A549 (cell line): ENCODE data around the gene KCTD5. TPM values are rescaled to one million over a fixed set of nuclear protein-coding genes. Genes with fewer than 3 reads are reported as not detected.

Experiments
- ATAC-seq, 2 experiments: fragments of 200-7000 bp in 1 of 2; fragments of >200 bp in 1 of 2; cut with Nextera tagmentation in 1 of 2; cut with Tn5 transposase in 1 of 2; 3 replicates each; pipeline versions ENCODE4 v1.8.0 to v1.9.1; 2018 to 2020; ENCODE audit warnings: mild to moderate bottlenecking in 1 of 2, moderate library complexity in 1 of 2
- CTCF ChIA-PET: fragments of 300-600 bp; sonication (Branson Sonifier 250); formaldehyde crosslinking; extraction: SDS; loops from one replicate; lab custom pipeline; 2021; ENCODE audit warnings: antibody characterized with exemption, inconsistent platforms; lab: Yijun Ruan, JAX
- POLR2A ChIA-PET: fragments of 350-600 bp; formaldehyde crosslinking; extraction: SDS; loops from one replicate; lab custom pipeline; 2021; ENCODE audit warnings: antibody characterized with exemption, inconsistent platforms; lab: Yijun Ruan, JAX
- DNase-seq, 2 experiments: peaks; one replicate each; pipeline versions ENCODE4 v3.0.0 to v3.0.0-alpha.2; 2011 to 2016; ENCODE audit warnings: low read depth in 1 of 2, low spot score in 1 of 2
- FAIRE-seq: peaks from 2 replicates; lab custom pipeline; 2011; peaks lifted over from hg19 to GRCh38; lab: Jason Lieb, UNC
- H3K27ac ChIP-seq, 2 experiments: fragments of >200 bp; sonication (Bioruptor Twin); formaldehyde crosslinking; 3 replicates each; pipeline ENCODE4 v1.5.1; 2016 to 2017
- H3K4me1 ChIP-seq: fragments of >200 bp; sonication (Bioruptor Twin); formaldehyde crosslinking; 3 replicates; pipeline ENCODE4 v1.6.1; 2016
- H3K4me2 ChIP-seq: fragments of >200 bp; sonication (Bioruptor Twin); formaldehyde crosslinking; 3 replicates; pipeline ENCODE4 v1.6.1; 2016
- H3K4me3 ChIP-seq: fragments of >200 bp; sonication (Bioruptor Twin); formaldehyde crosslinking; 3 replicates; pipeline ENCODE4 v1.5.1; 2016
- H3K9me3 ChIP-seq: fragments of >200 bp; sonication (Bioruptor Twin); formaldehyde crosslinking; 3 replicates; pipeline ENCODE4 v1.6.1; 2016
- BHLHE40 ChIP-seq: IDR thresholded peaks from 2 replicates; pipeline ENCODE4 v1.6.1; 2012; ENCODE audit warnings: low read depth, low read length, inconsistent platforms
- CBX2 ChIP-seq: fragments of 200-600 bp; sonication (generic); IDR thresholded peaks from 2 replicates; pipeline ENCODE4 v1.6.1; 2016; ENCODE audit warnings: low read depth, mild to moderate bottlenecking, borderline replicate concordance
- CBX8 ChIP-seq: fragments of 200-600 bp; sonication (generic); IDR thresholded peaks from 2 replicates; pipeline ENCODE4 v1.6.1; 2016
- CEBPB ChIP-seq, 2 experiments: fragments of >200 bp in 1 of 2; sonication (Bioruptor Twin) in 1 of 2; formaldehyde crosslinking in 1 of 2; IDR thresholded peaks; 2 replicates each; pipeline ENCODE4 v1.6.1; 2012 to 2016
- ESRRA ChIP-seq: fragments of 150-350 bp; IDR thresholded peaks from 2 replicates; pipeline ENCODE4 v1.6.1; 2014; ENCODE audit warnings: mild to moderate bottlenecking, low read length, borderline replicate concordance
- FOSB ChIP-seq: fragments of 250-450 bp; sonication (Bioruptor Pico); IDR thresholded peaks from 2 replicates; pipeline ENCODE4 v1.5.0; 2020; ENCODE audit warnings: mild to moderate bottlenecking, moderate library complexity
- GATA3 ChIP-seq: IDR thresholded peaks from 2 replicates; pipeline ENCODE4 v1.6.1; 2012; ENCODE audit warnings: borderline replicate concordance
- HOXA7 ChIP-seq: fragments of 250-450 bp; sonication (Bioruptor Pico); IDR thresholded peaks from 2 replicates; pipeline ENCODE4 v1.5.0; 2020; ENCODE audit warnings: mild to moderate bottlenecking, moderate library complexity
- KDM5A ChIP-seq: fragments of 200-600 bp; sonication (generic); IDR thresholded peaks from 2 replicates; pipeline ENCODE4 v1.6.1; 2016; ENCODE audit warnings: antibody characterized with exemption, mild to moderate bottlenecking
- MAFK ChIP-seq: fragments of 450-650 bp; IDR thresholded peaks from 2 replicates; pipeline ENCODE4 v1.6.1; 2014; ENCODE audit not compliant: partially characterized antibody
- MYC ChIP-seq: IDR thresholded peaks from 2 replicates; pipeline ENCODE4 v1.6.1; 2012; ENCODE audit warnings: mild to moderate bottlenecking, inconsistent platforms, low read length, improper control_type of control experiment, borderline replicate concordance
- NPAS2 ChIP-seq: fragments of 250-450 bp; sonication (Bioruptor Pico); IDR thresholded peaks from 2 replicates; pipeline ENCODE4 v1.8.0; 2022; ENCODE audit warnings: mild to moderate bottlenecking, moderate library complexity, borderline replicate concordance
- RCOR1 ChIP-seq: fragments of 150-350 bp; IDR thresholded peaks from 2 replicates; pipeline ENCODE4 v1.6.1; 2014; ENCODE audit warnings: antibody characterized with exemption, low read length, low read depth
- RNF2 ChIP-seq: fragments of 200-600 bp; sonication (generic); IDR thresholded peaks from 2 replicates; pipeline ENCODE4 v1.6.1; 2016; ENCODE audit warnings: low read depth, mild to moderate bottlenecking, antibody characterized with exemption, moderate library complexity, borderline replicate concordance
- SMC3 ChIP-seq: fragments of >200 bp; sonication (Bioruptor Twin); formaldehyde crosslinking; IDR thresholded peaks from 3 replicates; pipeline ENCODE4 v1.6.1; 2018; ENCODE audit warnings: inconsistent platforms
- TFCP2L1 ChIP-seq: fragments of 250-450 bp; sonication (Bioruptor Pico); IDR thresholded peaks from 2 replicates; pipeline ENCODE4 v1.5.0; 2021; ENCODE audit warnings: mild to moderate bottlenecking
- ZC3H11A ChIP-seq: fragments of 450-650 bp; IDR thresholded peaks from 2 replicates; pipeline ENCODE4 v1.6.1; 2014; ENCODE audit warnings: antibody characterized with exemption, mild to moderate bottlenecking
- ZFP36 ChIP-seq: fragments of 450-650 bp; IDR thresholded peaks from 2 replicates; pipeline ENCODE4 v1.6.1; 2014; ENCODE audit warnings: borderline replicate concordance; ENCODE audit not compliant: partially characterized antibody
- WGBS: methylation state at CpG from one replicate; pipeline ENCODE4 v1.1.6; 2017; ENCODE audit errors: missing lambda C conversion rate; 5-methylcytosine and 5-hydroxymethylcytosine counted together
- polyA plus RNA-seq, 4 experiments: library from polyadenylated mRNA; depleted of rRNA in 3 of 4; stranded (reverse); fragments of >200 nt; fragmentation: RNase III in 1 of 4; extraction: RNeasy Plus Mini Kit Qiagen cat#74134 plus additional on column Dnase treatment in 1 of 4; gene quantifications; 2 replicates in 3 of 4; 3 replicates in 1 of 4; pipeline ENCODE4 v1.2.3, GENCODE V29; 2011 to 2017
- TF ChIP-seq, protein P1 (sequence below): fragments of >200 bp; sonication (Bioruptor Twin); formaldehyde crosslinking; IDR thresholded peaks from 2 replicates; pipeline ENCODE4 v1.6.1; 2016
- TF ChIP-seq, protein P2 (sequence below): fragments of >200 bp; sonication (Bioruptor Twin); formaldehyde crosslinking; IDR thresholded peaks from 3 replicates; pipeline ENCODE4 v1.6.1; 2016

KCTD5 gene
- polyA plus RNA-seq, 2 of the 4 experiments (the other 2 are of a cell fraction), result 22.8 to 26.1 TPM

DNA sequence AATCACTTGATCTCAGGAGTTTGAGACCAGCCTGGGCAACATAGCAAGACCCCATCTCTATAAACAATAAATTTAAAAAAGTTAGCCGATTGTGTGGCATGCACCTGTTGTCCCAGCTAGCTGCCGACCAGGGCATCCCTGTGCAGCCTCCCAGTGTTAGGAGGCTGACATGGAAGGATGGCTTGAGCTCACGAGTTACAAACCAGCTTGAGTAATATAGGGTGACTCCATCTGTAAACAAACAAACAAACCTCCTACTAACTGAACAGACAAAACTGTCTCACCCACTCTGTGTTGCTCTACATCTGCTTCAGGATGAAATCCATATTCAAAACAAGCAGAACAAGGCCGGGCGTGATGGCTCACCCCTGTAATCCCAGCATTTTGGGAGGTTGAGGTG is 44.6 kb downstream of the KCTD5 start (continued):
- TF ChIP-seq SMC3, result no peak

DNA sequence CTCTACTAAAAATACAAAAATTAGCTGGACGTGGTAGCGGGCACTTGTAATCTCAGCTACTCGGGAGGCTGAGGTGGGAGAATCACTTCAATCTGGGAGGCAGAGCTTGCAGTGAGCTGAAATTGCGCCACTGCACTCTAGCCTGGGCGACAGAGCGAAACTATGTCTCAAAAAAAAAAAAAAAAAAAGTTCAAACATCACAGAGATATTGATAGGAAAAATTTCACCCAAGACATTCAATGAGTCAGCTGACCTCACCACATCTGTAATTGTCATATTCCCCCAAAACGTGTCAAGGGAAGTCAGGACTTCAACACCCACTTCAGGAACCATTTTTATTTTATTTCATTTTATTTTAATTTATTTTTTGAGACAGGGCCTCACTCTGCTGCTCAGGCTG is 45.7 kb downstream of the KCTD5 start:
- POLR2A ChIA-PET, result no interaction called here
- H3K4me3 ChIP-seq, result no peak overlapping the region
- TF ChIP-seq CBX8 (no peak), CEBPB (IDR thresholded peaks at IDR 0.05) (no peak), MYC (no peak), KDM5A (no peak), ESRRA (no peak)
- TF ChIP-seq, protein P1, sequence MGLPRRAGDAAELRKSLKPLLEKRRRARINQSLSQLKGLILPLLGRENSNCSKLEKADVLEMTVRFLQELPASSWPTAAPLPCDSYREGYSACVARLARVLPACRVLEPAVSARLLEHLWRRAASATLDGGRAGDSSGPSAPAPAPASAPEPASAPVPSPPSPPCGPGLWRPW, result no peak
- TF ChIP-seq, all 56 proteins: peak for 0
- peaks cover 4% of the 10 kb centered on the region; the same call in 2 of the 3 replicates for H3K4me1 ChIP-seq
- no peaks in the 10 kb centered on the region for H3K9me3 ChIP-seq
- no peak overlapping the region for H3K4me2 ChIP-seq
- WGBS, result 82% methylated on average over 7 of the region's 7 CpGs
- ATAC-seq (no peak), DNase-seq (no peak), FAIRE-seq (no peak)
- CTCF ChIA-PET, result interaction anchor here (1.1 kb wide), 1 partner anchor 9 kb away, joined by 3 read pairs; no protein-coding TSS in a partner anchor
- no peak overlapping the region for H3K27ac ChIP-seq

DNA sequence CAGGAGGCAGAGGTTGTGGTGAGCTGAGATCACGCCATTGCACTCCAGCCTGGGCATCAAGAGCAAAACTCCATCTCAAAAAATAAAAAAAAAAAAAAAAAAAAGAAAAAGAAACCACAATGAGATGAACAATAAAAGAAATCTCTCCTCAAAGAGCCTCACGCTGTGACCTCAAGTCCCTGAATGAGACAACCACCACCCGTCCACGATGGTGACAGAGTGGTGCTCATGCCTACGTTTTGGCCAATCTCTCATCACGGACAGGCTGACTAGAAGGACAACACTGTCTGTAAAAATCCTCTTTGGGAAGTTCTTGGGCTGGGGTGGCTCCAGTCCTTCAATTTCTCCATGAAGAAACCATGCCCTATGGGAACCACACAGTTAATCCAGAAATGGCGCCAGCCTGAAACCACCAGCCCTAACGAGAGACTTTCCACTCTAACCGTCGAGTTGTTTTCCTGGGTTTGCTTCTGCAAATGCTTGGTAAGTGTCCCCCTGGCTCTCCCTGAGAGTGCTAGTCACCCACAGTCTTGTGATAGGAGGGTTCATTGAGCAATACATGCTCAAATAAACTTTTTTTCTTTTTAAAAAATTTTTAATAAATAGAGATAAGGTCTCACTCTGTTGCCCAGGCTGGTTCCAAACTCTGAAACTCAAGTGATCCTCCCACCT is 52.7 kb downstream of the KCTD5 start:
- no peak for DNase-seq
- 80% methylated on average over 10 of the region's 10 CpGs for WGBS
- TF ChIP-seq CBX2 (no peak), BHLHE40 (no peak), FOSB (no peak), RCOR1 (no peak), GATA3 (no peak), SMC3 (no peak), RNF2 (no peak), MAFK (no peak)
- ChIA-PET CTCF (interaction anchor here (0.6 to 0.9 kb wide), 2 partner anchors 63 to 192 kb away, joined by 3 to 4 read pairs; no protein-coding TSS in a partner anchor), POLR2A (no interaction called here)
- H3K27ac ChIP-seq, result no peak overlapping the region
- no peaks in the 10 kb centered on the region for H3K9me3 ChIP-seq
- H3K4me3 ChIP-seq, result no peak overlapping the region
- H3K4me1 ChIP-seq, result no peaks in the 10 kb centered on the region
- no peak for FAIRE-seq
- no peak for ATAC-seq
- no peak overlapping the region for H3K4me2 ChIP-seq

DNA sequence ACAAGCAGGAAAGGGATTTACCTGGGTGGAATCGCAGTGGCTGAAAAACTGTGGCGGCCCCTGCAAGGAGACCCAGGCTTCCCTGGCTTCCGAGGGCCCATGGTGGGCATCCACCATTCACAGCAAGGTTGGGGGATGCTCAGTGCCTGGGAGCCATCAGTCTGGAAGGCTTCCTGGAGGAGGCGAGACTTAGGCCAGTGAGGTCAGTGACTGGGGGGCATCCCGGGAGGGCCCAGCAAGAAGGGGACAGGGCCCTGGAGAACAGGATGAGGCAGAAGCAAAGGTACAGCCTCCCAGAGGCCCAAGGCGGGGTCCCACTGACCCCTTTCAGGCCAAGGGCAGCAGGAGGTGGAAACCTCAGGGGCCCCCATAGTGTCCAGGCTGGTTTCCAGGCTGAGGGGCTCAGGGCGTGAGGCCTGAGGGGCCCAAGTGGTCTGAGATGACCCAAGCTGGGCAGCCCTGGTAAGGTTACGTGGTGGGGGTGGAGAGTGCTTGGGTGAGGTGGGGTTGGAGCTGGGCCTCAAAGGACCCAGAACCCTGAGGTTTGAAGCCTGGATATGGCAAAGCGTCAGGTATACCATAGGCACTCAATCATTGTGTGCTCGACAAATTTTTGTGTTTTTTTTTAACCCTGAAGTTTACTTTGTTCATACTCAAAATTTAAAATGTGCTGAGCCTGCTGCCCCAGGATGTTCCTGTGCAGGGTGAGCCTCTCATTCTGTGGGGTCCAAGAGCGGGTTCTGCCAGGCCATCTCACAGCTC is 54.3 kb downstream of the KCTD5 start:
- WGBS, result 84% methylated on average over 11 of the region's 11 CpGs

DNA sequence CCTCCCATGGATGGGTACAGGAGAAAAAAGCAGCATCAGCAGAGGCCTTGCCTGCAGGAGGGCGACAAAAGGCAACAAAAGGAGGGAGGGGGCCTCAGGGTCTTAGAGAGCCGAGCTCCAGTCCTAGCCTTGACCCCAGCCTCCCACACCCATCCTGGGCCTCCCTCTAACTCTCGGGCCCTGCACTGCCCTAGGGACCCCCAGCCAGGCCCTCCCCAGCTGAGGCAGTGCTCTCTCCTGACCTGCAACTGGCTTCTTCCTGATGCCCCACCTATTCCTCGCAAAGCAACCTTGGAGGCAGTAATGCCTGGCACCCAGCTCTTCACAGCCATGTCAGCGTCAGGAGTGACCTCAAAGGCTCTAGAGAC is 54.9 kb downstream of the KCTD5 start:
- 88% methylated on average over 5 of the region's 5 CpGs for WGBS
- H3K27ac ChIP-seq, result no peak overlapping the region
- FAIRE-seq (no peak), ATAC-seq (no peak; a peak in 1 of 6 replicates), DNase-seq (no peak)
- ChIA-PET POLR2A (no interaction called here), CTCF (interaction anchor here (0.6 kb wide), 1 partner anchor 181 kb away, joined by 3 read pairs; no protein-coding TSS in a partner anchor)
- no peak overlapping the region for H3K4me3 ChIP-seq
- H3K4me2 ChIP-seq, result no peak overlapping the region
- TF ChIP-seq KDM5A (no peak), HOXA7 (no peak), ESRRA (no peak), ZC3H11A (no peak), GATA3 (no peak), NPAS2 (CRISPR knock-in tag) (no peak), TFCP2L1 (CRISPR knock-in tag) (no peak)
- TF ChIP-seq, protein P2, sequence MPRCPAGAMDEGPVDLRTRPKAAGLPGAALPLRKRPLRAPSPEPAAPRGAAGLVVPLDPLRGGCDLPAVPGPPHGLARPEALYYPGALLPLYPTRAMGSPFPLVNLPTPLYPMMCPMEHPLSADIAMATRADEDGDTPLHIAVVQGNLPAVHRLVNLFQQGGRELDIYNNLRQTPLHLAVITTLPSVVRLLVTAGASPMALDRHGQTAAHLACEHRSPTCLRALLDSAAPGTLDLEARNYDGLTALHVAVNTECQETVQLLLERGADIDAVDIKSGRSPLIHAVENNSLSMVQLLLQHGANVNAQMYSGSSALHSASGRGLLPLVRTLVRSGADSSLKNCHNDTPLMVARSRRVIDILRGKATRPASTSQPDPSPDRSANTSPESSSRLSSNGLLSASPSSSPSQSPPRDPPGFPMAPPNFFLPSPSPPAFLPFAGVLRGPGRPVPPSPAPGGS, result no peak
- H3K9me3 ChIP-seq, result no peaks in the 10 kb centered on the region
- H3K4me1 ChIP-seq, result no peaks in the 10 kb centered on the region

More for the DNA sequence above, 54.3 kb downstream of the KCTD5 start:
- Histone ChIP-seq H3K4me1 (no peaks in the 10 kb centered on the region), H3K27ac (no peak overlapping the region), H3K9me3 (no peaks in the 10 kb centered on the region), H3K4me2 (no peak overlapping the region), H3K4me3 (no peak overlapping the region)
- ChIA-PET CTCF (interaction anchor here (0.6 kb wide), 1 partner anchor 182 kb away, joined by 3 read pairs; no protein-coding TSS in a partner anchor), POLR2A (interaction anchor here (0.6 kb wide), 1 partner anchor 36 kb away, joined by 3 read pairs; no protein-coding TSS in a partner anchor)
- TF ChIP-seq ZFP36, result peak; percentile 31
- TF ChIP-seq ESRRA, result no peak
- FAIRE-seq (no peak), DNase-seq (no peak), ATAC-seq (no peak)
